Uterus (tissue), 2 donors: ENCODE results near the gene CAVIN4.

Source experiments
- CTCF ChIP-seq, 4 experiments: fragments of 200-600 bp in 2 of 4; fragments of 450-650 bp in 2 of 4; sonication (generic) in 2 of 4; IDR thresholded peaks; one replicate each; pipeline ENCODE4 v1.5.1; 2016 to 2019; ENCODE audit warnings: antibody characterized with exemption in 4 of 4, mild to moderate bottlenecking in 2 of 4, moderate library complexity in 1 of 4
- POLR2A ChIP-seq, 2 donors: fragments of 450-650 bp; IDR thresholded peaks; one replicate each; pipeline ENCODE4 v1.6.1; 2016; ENCODE audit warnings: antibody characterized with exemption in 2 of 2, mild to moderate bottlenecking in 1 of 2, moderate library complexity in 1 of 2

- TF ChIP-seq CTCF (IDR thresholded peaks at IDR 0.05) (no peak), POLR2A (IDR thresholded peaks at IDR 0.05) (no peak)
These were observed 8.2 kb downstream of the CAVIN4 start for GRCh38 chr9:100586093-100586492.
